Fibroblast of lung (primary cell): ENCODE data around the gene S100A14. TPM values are rescaled to one million over a fixed set of nuclear protein-coding genes. Genes with fewer than 3 reads are reported as not detected.
"Not testable (repeated sequence)": the region's sequence is repeated elsewhere in the genome, so short reads cannot be mapped to it uniquely, and the experiment has no call there.

Source experiments
- DNase-seq, 2 donors: peaks; one replicate each; pipeline versions ENCODE4 v3.0.0 to v3.0.0-alpha.2; 2010; ENCODE audit warnings: low read depth in 2 of 2
- H2AFZ ChIP-seq: 2 replicates; pipeline ENCODE4 v1.5.1; 2012; ENCODE audit warnings: low read length, control low read depth, inconsistent platforms
- H3K27ac ChIP-seq: 2 replicates; pipeline ENCODE4 v1.5.1; 2011; ENCODE audit warnings: low read length, control low read depth; ENCODE audit not compliant: insufficient read depth
- H3K27me3 ChIP-seq: 2 replicates; pipeline ENCODE4 v1.5.1; 2011; ENCODE audit warnings: mild to moderate bottlenecking, low read length; ENCODE audit not compliant: control insufficient read depth, insufficient read depth
- H3K36me3 ChIP-seq: 2 replicates; pipeline ENCODE4 v1.5.1; 2011; ENCODE audit warnings: low read length; ENCODE audit not compliant: control insufficient read depth, insufficient read depth
- H3K4me1 ChIP-seq: 2 replicates; pipeline ENCODE4 v1.5.1; 2011; ENCODE audit warnings: low read length; ENCODE audit not compliant: control insufficient read depth, insufficient read depth; ENCODE audit errors: extremely low read depth
- H3K4me2 ChIP-seq: 2 replicates; pipeline ENCODE4 v1.5.1; 2011; ENCODE audit warnings: low read length, control low read depth; ENCODE audit not compliant: insufficient read depth; ENCODE audit errors: extremely low read depth
- H3K4me3 ChIP-seq, 4 experiments: fragments of 200-600 bp in 1 of 4; sonication (generic) in 1 of 4; replicated peaks in 1 of 4; 2 replicates each; pipeline ENCODE4 v1.5.1; 2011 to 2016; ENCODE audit warnings: low read length in 4 of 4, low read depth in 3 of 4, mild to moderate bottlenecking in 3 of 4, control low read depth in 2 of 4, inconsistent platforms in 1 of 4, mixed read lengths in 1 of 4; ENCODE audit not compliant: insufficient read depth in 1 of 4; ENCODE audit errors: control extremely low read depth in 1 of 4
- H3K79me2 ChIP-seq: 2 replicates; pipeline ENCODE4 v1.5.1; 2012; ENCODE audit warnings: mild to moderate bottlenecking, low read length, inconsistent platforms; ENCODE audit not compliant: control insufficient read depth, insufficient read depth
- H3K9ac ChIP-seq: 2 replicates; pipeline ENCODE4 v1.5.1; 2011; ENCODE audit warnings: mild to moderate bottlenecking, low read length, control low read depth; ENCODE audit not compliant: insufficient read depth
- H3K9me3 ChIP-seq: 2 replicates; pipeline ENCODE4 v1.5.1; 2012; ENCODE audit warnings: low read depth, low read length; ENCODE audit not compliant: control insufficient read depth, insufficient read depth
- H4K20me1 ChIP-seq: 2 replicates; pipeline ENCODE4 v1.5.1; 2011; ENCODE audit warnings: low read length; ENCODE audit not compliant: control insufficient read depth, insufficient read depth; ENCODE audit errors: extremely low read depth
- EZH2 ChIP-seq: IDR thresholded peaks from 2 replicates; pipeline ENCODE4 v1.5.1; 2012; ENCODE audit warnings: low read length, control low read depth, mild to moderate bottlenecking; ENCODE audit errors: missing control alignments
- polyA plus RNA-seq, 2 donors: library from polyadenylated mRNA; depleted of rRNA in 1 of 2; stranded (reverse) in 1 of 2; unstranded in 1 of 2; fragments of >200 nt; gene quantifications; 2 replicates each; pipeline ENCODE4 v1.2.1, GENCODE V29; 2011 to 2012; ENCODE audit warnings: missing spikeins in 1 of 2
- total RNA-seq: library from RNA; depleted of rRNA; stranded (reverse); fragments of >200 nt; gene quantifications from 2 replicates; pipeline ENCODE4 v1.2.1, GENCODE V29; 2014
- TF ChIP-seq, protein P1 (sequence below), 2 donors: IDR thresholded peaks in 1 of 2; conservative IDR thresholded peaks in 1 of 2; 1 replicate in 1 of 2; 2 replicates in 1 of 2; pipeline ENCODE4 v1.5.1; 2011 to 2012; ENCODE audit warnings: low read length in 2 of 2, control low read depth in 1 of 2, inconsistent platforms in 1 of 2, low read depth in 1 of 2, mild to moderate bottlenecking in 1 of 2

Gene S100A14
- total and polyA plus RNA-seq, 2 donors (not counting 1 experiment from before 2014, with no cell fraction given) = 0.33 to 0.51 TPM

DNA sequence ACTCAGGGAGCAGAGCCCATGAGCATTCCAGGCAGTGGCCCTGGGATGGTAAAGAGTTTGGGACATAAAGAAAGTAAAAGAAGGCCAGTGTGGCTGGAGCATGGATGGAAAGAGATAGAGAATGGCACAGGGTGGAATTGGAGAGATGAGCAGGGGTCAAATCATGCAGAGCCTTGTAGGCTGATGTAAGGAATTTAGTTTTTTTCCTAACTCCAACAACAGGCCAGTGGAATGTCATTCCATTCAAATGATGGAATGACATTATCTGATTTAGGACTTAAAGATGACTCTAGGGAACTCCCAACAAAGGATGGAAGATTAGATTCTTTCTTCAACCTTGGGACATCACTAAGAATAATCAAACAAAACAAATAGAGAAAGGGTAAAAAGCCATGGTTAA lies 37.6 kb downstream of the S100A14 start:
- peak in 1 of 2 donors; percentile 35 for DNase-seq
- H3K4me1 ChIP-seq = peaks cover 11% of the 10 kb centered on the region
- H4K20me1 ChIP-seq = no peaks in the 10 kb centered on the region
- H3K27ac ChIP-seq = no peak overlapping the region
- H3K27me3 ChIP-seq = no peaks in the 10 kb centered on the region
- H3K4me3 ChIP-seq = no peak overlapping the region
- no peak overlapping the region for H3K9ac ChIP-seq
- no peak overlapping the region for H3K4me2 ChIP-seq
- no peaks in the 10 kb centered on the region for H3K79me2 ChIP-seq
- H3K9me3 ChIP-seq = no peaks in the 10 kb centered on the region
- H2AFZ ChIP-seq = no peak overlapping the region
- no peaks in the 10 kb centered on the region for H3K36me3 ChIP-seq
- TF ChIP-seq, protein P1, sequence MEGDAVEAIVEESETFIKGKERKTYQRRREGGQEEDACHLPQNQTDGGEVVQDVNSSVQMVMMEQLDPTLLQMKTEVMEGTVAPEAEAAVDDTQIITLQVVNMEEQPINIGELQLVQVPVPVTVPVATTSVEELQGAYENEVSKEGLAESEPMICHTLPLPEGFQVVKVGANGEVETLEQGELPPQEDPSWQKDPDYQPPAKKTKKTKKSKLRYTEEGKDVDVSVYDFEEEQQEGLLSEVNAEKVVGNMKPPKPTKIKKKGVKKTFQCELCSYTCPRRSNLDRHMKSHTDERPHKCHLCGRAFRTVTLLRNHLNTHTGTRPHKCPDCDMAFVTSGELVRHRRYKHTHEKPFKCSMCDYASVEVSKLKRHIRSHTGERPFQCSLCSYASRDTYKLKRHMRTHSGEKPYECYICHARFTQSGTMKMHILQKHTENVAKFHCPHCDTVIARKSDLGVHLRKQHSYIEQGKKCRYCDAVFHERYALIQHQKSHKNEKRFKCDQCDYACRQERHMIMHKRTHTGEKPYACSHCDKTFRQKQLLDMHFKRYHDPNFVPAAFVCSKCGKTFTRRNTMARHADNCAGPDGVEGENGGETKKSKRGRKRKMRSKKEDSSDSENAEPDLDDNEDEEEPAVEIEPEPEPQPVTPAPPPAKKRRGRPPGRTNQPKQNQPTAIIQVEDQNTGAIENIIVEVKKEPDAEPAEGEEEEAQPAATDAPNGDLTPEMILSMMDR (conservative IDR thresholded peaks at IDR 0.05 in 1 of 2, IDR thresholded peaks at IDR 0.05 in 1 of 2; ENCODE audit: low read depth in 1 of 2, low read length in 2 of 2) = no peak
- no peak for TF ChIP-seq EZH2

DNA sequence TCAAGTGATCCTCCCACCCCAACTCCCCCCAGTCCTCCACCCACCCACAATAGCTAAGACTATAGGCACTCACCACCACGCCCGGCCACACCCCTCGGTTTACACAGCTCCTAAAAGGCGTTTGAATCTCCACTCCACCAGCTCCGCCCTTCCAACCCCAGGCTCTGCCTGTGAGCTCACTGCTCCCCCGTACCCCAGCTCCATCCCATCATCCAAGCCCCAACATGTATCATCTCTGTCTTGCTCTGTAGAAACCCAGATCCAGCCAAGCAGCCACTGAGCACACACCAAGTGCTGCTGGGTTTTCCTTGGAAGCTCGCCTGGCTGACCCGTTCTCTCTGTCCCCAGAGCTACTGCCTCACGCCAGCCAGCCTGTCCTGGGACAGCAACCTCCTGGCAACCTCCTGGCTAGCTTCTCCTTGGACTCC lies 38.5 kb downstream of the S100A14 start:
- Histone ChIP-seq H4K20me1 (no peaks in the 10 kb centered on the region), H3K9me3 (no peaks in the 10 kb centered on the region), H3K4me2 (no peak overlapping the region), H3K79me2 (no peaks in the 10 kb centered on the region), H3K9ac (no peak overlapping the region), H3K27ac (no peak overlapping the region), H3K36me3 (no peaks in the 10 kb centered on the region), H3K4me3 (no peak overlapping the region), H2AFZ (peak overlapping the region; percentile 51), H3K27me3 (no peaks in the 10 kb centered on the region), H3K4me1 (peaks cover 16% of the 10 kb centered on the region)
- TF ChIP-seq, protein P1 (conservative IDR thresholded peaks at IDR 0.05 in 1 of 2, IDR thresholded peaks at IDR 0.05 in 1 of 2; ENCODE audit: low read depth in 1 of 2, low read length in 2 of 2) = no peak
- no peak for TF ChIP-seq EZH2
- no peak for DNase-seq

- no peaks in the 10 kb centered on the region for H3K27me3 ChIP-seq
- peaks cover 16% of the 10 kb centered on the region for H3K4me1 ChIP-seq
- TF ChIP-seq EZH2 = no peak
- TF ChIP-seq, protein P1 (conservative IDR thresholded peaks at IDR 0.05 in 1 of 2, IDR thresholded peaks at IDR 0.05 in 1 of 2; ENCODE audit: low read depth in 1 of 2, low read length in 2 of 2) = no peak
- H3K36me3 ChIP-seq = no peaks in the 10 kb centered on the region
- no peak overlapping the region for H3K9ac ChIP-seq
- H4K20me1 ChIP-seq = no peaks in the 10 kb centered on the region
- no peak overlapping the region for H3K4me2 ChIP-seq
- H3K9me3 ChIP-seq = no peaks in the 10 kb centered on the region
- no peaks in the 10 kb centered on the region for H3K79me2 ChIP-seq
- no peak for DNase-seq
- no peak overlapping the region for H3K4me3 ChIP-seq
- no peak overlapping the region for H2AFZ ChIP-seq
- no peak overlapping the region for H3K27ac ChIP-seq
Measured at GRCh38 chr1:153577138-153577537, 39.0 kb downstream of the S100A14 start.

GRCh38 chr1:153575497-153575896 lies 40.6 kb downstream of the S100A14 start:
- not testable (repeated sequence) for H3K27ac ChIP-seq, H3K4me3 ChIP-seq, H3K27me3 ChIP-seq, H4K20me1 ChIP-seq, DNase-seq, H3K9me3 ChIP-seq, H3K36me3 ChIP-seq, H2AFZ ChIP-seq, H3K79me2 ChIP-seq, H3K4me2 ChIP-seq, H3K9ac ChIP-seq
- H3K4me1 ChIP-seq = peaks cover 21% of the 10 kb centered on the region

- peaks cover 21% of the 10 kb centered on the region for H3K4me1 ChIP-seq
- not testable (repeated sequence) for H3K79me2 ChIP-seq, DNase-seq, H3K36me3 ChIP-seq, H3K4me2 ChIP-seq, H3K27ac ChIP-seq, H3K9me3 ChIP-seq, H3K4me3 ChIP-seq, H3K9ac ChIP-seq, H2AFZ ChIP-seq, H4K20me1 ChIP-seq, H3K27me3 ChIP-seq
Measured at GRCh38 chr1:153575081-153575491, 41.0 kb downstream of the S100A14 start.
